GM18502 (cell line): ENCODE data around the gene PRKAR2B.
"Not testable (repeated sequence)": the region's sequence is repeated elsewhere in the genome, so short reads cannot be mapped to it uniquely, and the experiment has no call there.

Experiments
- ATAC-seq: cut with Tn5 transposase; IDR thresholded peaks from one replicate; pipeline ENCODE4 v1.9.1; 2021; ENCODE audit warnings: mild to moderate bottlenecking; ENCODE audit not compliant: unreplicated experiment, poor library complexity

Gene PRKAR2B

DNA sequence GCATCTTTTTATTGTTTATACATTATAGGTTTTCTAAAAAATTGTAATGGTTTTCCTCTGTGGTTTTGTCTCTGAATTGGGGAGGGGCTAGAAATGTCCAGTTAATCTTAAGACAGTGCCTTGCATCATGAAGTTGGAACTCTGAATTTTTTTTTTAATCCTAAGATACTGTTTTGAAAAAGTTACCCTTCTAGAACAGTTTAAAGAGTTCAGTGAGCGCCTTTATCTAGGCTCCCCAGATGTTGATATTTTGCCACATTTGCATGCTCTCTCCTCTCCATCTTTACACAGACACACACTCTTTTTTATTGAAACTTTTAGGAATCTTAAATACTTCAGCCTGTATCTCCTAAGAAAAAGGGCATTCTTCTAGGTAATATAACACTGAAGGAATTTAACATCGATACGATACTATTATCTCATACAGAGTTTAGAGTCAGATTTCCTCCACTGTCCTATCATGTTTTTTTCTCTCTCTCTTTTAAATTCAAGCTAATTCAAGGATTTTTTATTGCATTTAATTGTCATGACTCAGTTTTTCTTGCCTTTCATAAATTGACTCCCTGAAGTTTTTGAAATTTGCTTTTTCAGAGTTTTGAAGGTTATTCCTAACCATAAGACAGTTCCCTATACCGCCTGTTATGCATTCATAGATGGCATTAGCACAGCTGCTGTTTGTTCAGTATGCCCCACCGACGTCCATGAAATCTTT lies 31.5 kb downstream of the PRKAR2B start:
- ATAC-seq, result no peak

DNA sequence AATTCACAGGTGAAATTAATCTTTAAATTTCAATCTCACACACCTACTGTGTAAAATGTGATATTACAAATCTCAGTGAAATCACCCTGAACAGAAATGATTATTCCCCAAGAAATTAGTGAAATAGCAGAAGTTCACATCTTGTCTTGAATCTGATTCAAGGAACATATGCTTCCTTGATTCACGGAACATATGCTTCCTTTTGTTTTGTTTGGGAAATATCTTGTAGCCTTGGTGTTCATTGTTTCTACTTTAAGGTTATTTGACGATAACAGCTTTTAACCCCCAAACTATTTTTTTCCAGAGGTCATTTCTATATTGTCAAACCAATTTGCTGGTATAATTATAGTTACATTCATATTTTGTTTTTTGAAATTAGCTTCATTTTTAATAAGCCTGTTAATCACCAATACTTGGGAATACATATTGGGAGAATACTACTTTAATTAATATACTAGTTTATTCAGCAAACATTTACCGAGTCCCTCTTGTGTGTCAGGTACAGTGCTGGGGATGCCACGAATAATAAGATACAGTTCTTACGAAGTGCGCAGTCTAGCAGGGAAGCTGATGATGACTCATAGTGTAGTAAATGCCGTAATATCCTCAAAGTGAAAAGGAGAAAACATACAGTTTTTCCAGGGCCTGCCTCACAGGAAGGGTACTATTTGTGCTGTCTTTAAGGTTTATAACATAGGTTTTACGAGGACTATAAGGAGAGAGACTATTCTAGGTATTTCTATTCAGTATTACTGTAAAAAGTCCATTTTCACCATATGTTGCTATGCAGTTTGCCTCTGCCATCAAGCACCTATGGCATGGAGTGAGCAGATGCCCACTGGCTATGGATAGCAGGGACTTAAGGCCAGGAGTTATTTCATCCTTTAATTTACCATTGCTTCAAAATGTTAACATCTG lies 32.5 kb downstream of the PRKAR2B start:
- ATAC-seq, result no peak

DNA sequence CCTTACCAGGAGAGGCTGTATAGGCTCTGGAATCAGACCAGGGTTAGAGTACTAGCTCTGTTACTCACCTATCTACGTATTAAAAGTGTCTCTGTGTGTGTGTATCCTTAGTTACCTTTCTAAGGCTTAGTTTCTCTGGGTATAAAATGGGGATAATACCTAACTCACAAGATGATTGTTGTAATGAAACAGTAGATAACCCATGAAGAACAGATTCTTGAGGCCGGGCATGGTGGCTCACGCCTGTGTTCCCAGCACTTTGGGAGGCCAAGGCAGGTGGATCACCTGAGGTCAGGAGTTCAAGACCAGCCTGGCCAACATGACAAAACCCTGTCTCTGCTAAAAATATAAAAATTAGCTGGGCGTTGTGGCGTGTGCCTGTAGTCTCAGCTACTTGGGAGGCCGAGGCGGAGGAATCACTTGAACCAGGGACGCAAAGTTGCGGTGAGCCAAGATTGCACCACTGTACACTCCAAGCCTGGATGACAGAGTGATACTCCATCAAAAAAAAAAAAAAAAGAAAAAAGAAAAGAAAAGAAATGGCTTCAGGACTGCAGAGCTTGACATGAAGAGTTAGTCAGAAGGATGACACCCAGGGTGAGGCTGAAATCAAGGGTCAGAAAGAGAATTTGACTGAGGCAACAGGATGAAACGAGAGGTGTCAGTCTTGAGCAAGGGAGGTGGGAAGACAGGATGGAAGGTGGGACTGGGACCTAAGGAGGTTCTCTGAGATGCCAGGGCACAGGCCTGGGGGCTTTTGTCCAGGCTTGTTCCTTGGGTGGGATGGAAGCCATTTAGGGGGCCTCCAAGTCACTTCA lies 33.4 kb downstream of the PRKAR2B start:
- ATAC-seq, result no peak

GRCh38 chr7:107078517-107078966 lies 34.0 kb downstream of the PRKAR2B start:
- ATAC-seq, result no peak

- ATAC-seq, result no peak
These were observed 34.9 kb downstream of the PRKAR2B start for GRCh38 chr7:107079212-107079940.

DNA sequence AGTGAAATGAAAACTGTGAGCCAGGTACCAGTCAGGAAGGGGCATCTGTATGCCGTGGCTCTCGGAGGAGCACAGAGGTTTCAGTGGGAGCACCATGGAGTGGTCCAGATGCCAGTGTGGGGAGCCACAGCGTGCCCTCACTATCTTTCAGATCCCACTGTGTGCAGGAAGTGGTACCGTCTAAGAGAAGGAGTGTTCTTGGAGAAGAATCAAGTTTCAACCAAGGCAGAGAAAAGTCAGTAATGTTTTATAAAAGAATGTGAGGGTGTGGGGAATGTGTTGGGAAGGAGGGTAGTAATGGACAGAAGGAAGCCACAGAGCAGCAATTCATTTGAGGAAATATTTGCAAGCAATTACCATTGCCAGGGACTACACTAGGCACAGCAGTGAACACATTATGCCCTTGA lies 35.6 kb downstream of the PRKAR2B start:
- no peak for ATAC-seq

DNA sequence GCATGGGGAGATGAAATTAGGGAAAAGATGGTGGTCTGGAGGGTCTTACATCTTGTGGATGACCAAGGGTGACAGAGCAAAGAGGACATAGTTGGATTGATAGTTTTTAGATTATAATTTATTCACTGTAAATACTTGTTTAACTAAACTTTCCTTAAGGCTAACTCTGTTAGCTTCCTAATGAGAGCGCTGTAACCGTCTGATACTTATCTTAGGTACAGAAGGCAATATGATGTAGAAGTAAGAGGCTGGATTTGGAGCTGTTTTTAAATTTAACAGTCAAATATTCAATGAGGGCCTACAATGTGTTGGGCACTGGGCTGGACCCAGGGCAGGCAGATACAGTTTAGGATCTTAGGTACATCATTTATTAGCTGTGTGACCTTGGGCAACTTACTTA lies 36.0 kb downstream of the PRKAR2B start:
- no peak for ATAC-seq

DNA sequence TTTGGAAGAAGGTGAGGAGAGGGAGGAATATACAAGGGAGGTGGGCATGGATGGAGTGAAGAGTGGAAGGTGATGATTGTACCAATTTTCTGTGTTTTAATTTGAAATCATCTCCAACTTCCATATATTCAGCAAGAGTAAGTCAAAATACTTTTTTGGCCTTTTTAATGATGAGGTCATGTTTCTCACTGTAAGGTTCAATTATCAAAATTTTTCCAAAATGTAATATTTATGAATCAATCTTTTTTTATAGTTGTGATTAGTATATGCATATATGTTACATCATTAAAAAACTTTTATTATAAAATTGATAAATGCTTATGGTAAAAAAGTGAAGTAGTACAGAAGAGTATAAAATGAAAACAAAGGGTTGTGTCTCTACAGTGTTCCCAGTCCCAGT lies 40.7 kb downstream of the PRKAR2B start:
- ATAC-seq, result no peak

DNA sequence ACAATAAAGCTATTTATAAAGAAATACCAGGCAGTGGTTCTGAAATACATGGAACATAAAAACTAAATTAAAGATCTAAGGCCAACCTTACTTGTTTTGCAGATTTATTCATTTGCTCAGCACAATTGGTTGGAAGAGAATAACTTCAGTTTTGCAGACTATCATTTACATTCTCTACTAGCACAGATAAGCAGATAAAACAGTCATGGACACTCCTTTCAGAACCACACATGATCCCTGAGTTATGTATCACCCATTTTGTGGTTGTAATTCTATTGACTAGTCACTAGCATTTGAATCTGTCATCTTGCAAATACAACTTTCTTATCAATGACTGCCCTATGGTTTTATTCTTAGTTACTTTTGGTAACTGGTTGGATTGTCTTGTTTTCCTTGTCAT lies 45.1 kb downstream of the PRKAR2B start:
- ATAC-seq, result no peak

- no peak for ATAC-seq
These were observed 46.0 kb downstream of the PRKAR2B start for GRCh38 chr7:107090457-107090856.

DNA sequence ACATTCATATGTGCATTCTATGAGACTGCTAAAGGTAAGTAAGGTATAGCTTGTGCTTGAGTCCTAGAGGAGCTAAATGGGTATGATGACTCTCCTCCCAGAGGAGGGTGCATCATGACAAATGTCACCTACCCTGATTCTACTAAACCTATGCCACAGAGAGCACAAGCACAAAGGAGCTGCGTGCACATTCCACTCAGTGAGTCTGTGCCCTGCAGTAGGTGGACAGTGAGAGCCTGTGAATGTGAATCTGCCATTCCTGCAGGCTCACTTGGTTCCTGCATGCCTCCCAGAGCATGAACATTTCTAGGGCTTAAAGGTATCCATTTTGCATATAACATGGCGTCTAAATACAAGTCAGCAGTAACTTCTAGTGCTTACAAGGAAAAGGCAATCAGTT lies 46.8 kb downstream of the PRKAR2B start:
- no peak for ATAC-seq

DNA sequence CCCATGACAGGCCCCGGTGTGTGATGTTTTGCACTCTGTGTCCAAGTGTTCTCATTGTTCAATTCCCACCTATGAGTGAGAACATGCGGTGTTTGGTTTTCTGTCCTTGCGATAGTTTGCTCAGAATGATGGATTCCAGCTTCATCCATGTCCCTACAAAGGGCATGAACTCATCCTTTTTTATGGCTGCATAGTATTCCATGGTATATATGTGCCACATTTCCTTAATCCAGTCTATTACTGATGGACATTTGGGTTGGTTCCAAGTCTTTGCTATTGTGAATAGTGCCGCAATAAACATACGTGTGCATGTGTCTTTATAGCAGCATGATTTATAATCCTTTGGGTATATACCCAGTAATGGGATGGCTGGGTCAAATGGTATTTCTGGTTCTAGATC lies 49.2 kb downstream of the PRKAR2B start:
- ATAC-seq, result not testable (repeated sequence)

GRCh38 chr7:107099154-107099553 lies 54.6 kb downstream of the PRKAR2B start:
- ATAC-seq, result not testable (repeated sequence)

GRCh38 chr7:107100824-107101223 lies 56.3 kb downstream of the PRKAR2B start:
- no peak for ATAC-seq

GRCh38 chr7:107103369-107103768 lies 58.9 kb downstream of the PRKAR2B start:
- no peak for ATAC-seq

GRCh38 chr7:107104801-107105200 lies 60.3 kb downstream of the PRKAR2B start:
- no peak for ATAC-seq

GRCh38 chr7:107105591-107106245 lies 61.2 kb downstream of the PRKAR2B start:
- no peak for ATAC-seq

DNA sequence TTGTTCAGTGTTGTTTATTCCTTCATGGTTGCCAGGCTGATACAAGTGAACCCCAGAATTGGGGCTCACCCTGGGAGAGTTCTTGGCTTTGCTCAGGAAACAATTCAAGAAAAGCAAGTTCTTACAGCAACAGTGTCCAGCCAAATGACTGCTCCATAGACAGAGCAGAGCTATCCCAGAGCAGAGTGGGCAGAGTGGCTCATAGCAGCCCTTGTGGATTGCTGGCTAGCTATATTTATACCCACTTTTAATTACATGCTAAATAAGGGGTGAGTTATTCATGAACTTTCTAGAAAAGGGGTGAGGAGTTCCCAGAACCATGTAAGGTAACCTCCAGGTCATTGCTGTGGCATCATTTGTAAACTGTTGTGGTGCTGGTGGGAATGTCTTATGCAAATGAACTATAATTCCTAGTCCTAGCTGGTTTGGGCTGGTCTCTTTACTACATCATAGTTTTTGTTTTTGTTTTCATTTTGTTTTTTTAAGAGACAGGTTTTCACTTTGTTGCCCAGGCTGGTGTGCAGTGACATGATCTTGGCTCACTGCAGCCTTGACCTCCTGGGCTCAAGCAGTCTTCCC lies 64.4 kb downstream of the PRKAR2B start:
- no peak for ATAC-seq

DNA sequence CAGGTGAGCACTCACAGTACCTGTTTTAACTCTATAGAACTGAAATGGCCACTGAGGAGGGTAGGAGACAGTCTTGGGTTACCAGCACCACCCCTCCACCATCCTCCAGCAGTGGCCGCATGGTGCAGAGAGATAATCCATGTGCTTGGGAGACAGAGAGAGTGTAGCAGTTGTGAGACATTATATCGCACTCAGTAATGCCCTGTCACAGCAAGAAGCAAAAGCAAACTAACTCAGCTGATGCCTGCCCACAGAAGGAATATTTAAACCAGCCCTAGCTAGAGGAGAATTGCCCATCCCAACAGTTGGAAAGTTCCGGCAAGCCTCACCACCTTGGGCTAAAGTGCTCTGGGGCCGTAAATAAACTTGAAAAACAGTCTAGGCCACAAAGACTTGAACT lies 65.5 kb downstream of the PRKAR2B start:
- no peak for ATAC-seq
